CD4-positive, alpha-beta T cell treated with Interleukin-15 for 1 hour (primary cell): ENCODE data around the gene LRP1.
A peak's percentile ranks its signal among the peaks of the same experiment; 100 is the strongest.

Experiments
- DNase-seq: peaks from one replicate; pipeline ENCODE4 v3.0.0-alpha.2; 2020

The LRP1 gene

DNA sequence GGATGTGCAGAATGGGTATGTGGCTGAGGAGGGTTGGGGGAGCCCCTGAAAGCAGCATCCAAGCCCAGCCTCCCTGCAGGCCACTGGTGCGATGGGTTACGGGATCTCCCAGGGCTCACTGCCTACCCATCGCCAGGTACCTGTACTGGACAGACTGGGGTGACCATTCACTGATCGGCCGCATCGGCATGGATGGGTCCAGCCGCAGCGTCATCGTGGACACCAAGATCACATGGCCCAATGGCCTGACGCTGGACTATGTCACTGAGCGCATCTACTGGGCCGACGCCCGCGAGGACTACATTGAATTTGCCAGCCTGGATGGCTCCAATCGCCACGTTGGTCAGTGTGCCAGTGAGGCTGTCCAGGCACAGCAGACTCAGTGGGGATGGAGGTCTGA lies 70.0 kb downstream of the LRP1 start:
- DNase-seq: no peak

DNA sequence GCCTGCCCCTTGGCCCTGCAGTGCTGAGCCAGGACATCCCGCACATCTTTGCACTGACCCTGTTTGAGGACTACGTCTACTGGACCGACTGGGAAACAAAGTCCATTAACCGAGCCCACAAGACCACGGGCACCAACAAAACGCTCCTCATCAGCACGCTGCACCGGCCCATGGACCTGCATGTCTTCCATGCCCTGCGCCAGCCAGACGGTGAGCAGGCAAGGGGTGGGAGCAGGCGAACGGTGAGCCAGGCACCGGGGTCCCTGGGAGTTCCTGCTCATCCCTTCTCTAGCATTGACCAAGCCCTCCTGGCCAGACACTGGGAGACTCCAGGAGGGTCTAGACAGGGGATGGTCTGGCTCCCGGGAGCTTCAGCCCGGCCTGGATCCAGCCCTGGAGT lies 70.9 kb downstream of the LRP1 start:
- no peak for DNase-seq

DNA sequence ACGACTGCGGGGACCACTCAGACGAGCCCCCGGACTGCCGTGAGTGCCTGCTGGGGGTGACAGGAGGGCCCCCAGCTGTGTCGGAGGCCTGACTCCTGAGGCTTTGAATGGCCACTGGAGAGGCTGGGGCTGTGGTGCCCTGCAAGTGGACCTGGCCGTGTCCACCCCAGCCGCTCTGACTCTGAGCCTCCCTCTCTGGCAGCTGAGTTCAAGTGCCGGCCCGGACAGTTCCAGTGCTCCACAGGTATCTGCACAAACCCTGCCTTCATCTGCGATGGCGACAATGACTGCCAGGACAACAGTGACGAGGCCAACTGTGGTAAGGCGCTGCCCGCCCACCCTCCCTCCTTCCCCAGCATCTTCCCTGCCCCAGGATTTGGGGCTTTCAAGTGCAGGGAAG lies 72.2 kb downstream of the LRP1 start:
- DNase-seq: no peak

DNA sequence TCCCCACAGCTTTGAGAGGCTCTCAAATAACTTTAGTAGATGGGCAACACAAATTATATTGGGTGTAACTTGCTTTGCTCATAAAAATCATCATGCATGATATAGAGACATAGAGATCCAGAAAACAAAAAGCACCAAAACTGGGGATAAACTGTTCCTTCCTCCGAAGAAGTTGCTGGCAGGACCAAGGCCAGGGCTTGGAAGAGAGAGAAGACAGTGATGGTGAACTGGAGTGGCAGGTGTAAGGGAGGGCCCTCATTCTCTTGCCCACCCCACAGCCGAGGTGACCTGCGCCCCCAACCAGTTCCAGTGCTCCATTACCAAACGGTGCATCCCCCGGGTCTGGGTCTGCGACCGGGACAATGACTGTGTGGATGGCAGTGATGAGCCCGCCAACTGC lies 72.9 kb downstream of the LRP1 start:
- no peak for DNase-seq

DNA sequence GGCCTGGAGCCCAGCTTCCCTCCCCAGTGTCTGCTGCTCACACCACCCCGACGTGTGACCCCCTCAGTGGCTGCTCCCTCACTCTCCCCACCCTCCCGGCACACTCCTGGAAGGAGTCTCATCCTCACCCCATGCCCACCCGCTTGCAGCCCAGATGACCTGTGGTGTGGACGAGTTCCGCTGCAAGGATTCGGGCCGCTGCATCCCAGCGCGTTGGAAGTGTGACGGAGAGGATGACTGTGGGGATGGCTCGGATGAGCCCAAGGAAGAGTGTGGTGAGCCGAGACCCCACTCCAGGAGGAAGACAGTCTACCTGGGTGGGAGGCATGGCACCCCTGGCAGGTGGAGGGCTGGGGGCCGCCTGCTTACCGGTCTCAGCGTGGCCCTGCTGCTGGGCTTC lies 73.3 kb downstream of the LRP1 start:
- DNase-seq: no peak

DNA sequence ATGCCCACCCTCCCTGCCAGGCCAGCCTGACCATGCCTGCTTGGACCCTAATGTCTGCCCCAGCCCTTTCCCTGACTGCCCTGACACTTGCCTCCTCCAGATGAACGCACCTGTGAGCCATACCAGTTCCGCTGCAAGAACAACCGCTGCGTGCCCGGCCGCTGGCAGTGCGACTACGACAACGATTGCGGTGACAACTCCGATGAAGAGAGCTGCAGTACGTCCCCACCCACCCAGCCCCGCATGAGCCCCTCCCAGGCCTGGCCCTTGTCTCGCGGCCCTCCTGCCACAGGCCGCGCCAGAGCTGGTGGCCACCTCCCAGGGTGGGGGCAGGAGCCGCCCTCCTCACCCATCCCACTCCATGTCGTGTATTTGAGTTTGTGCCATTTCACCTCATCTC lies 74.0 kb downstream of the LRP1 start:
- no peak for DNase-seq

DNA sequence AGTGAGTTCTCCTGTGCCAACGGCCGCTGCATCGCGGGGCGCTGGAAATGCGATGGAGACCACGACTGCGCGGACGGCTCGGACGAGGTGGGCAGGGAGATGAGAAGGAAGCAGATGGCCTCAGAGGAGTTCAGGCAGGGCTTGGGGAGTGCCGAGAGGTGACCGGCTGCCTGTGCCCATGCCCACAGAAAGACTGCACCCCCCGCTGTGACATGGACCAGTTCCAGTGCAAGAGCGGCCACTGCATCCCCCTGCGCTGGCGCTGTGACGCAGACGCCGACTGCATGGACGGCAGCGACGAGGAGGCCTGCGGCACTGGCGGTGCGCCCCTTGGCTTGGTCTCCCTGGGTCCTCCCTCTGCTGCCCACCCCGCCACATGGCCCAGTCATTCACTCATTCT lies 74.9 kb downstream of the LRP1 start:
- DNase-seq: no peak

DNA sequence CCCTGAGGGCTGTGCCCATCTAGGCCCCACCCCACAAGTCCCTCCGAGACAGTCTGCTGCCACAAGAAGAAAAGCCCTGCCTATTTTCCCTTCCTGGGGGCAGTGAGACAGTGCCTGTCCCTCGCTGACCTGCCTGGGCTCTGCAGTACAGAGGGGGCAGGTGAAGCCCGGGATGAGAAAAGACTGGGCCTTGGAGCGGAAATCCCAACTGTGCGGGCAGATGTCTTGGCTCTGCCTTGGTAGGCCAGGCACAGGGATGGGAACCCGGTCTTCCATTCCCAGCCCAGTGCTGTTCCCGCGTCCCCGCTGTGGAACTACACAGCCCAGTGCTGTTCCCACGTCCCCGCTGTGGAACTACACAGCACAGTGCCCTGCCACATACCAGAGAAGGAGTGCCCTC lies 75.5 kb downstream of the LRP1 start:
- no peak for DNase-seq

DNA sequence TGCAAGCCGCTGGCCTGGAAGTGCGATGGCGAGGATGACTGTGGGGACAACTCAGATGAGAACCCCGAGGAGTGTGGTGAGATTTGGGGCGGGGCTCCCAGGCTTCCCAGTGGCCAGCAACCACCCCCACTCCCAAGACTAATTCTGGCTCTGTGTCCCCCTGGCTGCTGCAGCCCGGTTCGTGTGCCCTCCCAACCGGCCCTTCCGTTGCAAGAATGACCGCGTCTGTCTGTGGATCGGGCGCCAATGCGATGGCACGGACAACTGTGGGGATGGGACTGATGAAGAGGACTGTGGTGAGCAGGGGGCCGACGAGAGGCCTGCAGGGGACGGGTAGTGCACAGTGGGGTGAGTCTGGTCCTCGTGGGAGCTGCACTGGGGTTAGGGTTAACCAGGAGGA lies 76.2 kb downstream of the LRP1 start:
- no peak for DNase-seq

DNA sequence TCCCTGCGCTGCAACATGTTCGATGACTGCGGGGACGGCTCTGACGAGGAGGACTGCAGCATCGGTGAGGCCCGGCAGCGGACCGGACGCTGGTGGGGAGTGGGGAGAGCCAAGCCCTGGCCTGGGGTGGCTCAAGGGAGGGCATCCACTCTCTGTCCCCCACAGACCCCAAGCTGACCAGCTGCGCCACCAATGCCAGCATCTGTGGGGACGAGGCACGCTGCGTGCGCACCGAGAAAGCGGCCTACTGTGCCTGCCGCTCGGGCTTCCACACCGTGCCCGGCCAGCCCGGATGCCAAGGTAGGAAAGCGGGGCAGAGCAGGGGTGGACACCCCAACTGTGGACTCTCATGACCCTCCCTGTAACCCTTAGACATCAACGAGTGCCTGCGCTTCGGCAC lies 76.9 kb downstream of the LRP1 start:
- no peak for DNase-seq

DNA sequence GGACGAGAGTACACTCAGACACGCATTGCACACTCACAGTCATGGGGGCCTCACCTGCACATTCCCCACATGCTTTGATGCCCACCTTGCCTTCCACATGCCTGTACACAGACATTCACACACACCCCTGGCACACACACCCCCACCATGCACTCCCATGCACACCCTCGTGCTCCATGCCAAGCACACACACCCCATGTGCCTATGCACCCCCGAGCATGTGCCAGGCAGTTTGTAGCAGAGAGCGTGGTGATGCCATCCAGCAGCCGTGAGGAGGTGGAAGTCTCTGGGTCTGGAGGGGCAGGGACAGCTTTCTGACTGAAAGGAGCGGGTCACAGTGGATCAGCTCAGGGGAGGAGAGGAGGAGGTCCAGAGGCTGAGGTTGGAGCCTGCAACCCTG lies 77.6 kb downstream of the LRP1 start:
- DNase-seq: no peak

DNA sequence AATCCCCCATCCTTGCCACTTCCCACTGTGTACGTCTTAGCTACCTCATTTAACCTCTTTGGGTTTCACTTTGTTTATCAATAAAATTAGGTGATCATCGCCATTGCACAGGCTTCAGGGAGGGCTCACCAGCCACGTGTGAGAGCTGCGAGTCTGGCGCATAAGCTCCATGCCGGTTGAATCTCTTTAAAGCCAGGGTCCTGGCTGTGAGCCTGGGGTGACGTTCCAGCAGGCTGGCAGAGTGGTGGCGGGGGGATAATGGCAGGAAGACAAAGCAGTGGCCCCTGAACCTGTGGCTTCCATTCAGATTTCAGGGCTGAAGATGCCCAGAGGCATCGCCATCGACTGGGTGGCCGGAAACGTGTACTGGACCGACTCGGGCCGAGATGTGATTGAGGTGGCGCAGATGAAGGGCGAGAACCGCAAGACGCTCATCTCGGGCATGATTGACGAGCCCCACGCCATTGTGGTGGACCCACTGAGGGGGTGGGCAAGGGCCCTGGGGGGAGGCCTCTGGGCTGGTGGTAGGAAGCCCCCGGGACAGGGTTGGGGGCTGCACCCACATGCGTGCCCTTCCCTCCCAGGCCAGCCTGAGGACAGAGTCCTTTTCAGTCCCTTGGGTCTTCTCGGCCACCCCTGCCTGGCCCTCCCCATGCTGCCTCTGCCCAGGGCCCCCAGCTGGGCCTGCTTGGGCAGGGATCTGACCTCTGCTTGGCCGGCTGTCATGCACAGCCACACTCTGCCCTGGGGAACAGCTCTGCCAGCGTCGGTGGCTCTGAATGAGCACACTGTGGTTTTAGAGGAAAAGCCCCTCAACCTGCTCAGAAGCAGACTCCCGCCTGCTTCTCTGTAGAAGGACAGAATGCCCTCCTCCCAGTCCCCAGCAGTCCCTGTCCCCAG lies 79.7 kb downstream of the LRP1 start:
- DNase-seq: no peak

DNA sequence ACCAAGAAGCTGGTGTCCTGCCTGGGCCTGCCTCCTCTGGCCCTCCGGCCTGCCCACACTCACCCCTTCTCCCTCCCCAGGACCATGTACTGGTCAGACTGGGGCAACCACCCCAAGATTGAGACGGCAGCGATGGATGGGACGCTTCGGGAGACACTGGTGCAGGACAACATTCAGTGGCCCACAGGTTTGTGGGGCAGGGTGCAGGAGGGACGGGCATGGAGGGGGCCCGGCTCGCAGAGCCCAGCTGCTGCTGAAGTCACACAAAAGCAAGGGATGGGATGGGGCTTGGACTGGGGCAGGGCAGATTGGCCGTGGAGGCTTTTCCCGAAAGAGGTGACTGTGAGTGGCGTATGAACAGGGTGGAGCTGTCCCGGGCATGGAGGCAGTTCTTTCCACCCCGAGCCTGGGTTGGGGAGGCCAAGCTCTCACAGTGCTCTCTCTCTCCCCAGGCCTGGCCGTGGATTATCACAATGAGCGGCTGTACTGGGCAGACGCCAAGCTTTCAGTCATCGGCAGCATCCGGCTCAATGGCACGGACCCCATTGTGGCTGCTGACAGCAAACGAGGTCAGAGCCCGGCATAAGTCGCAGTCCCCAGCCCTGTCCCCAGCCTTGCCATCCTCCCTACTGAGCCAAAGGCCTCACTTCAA lies 80.5 kb downstream of the LRP1 start:
- no peak for DNase-seq

DNA sequence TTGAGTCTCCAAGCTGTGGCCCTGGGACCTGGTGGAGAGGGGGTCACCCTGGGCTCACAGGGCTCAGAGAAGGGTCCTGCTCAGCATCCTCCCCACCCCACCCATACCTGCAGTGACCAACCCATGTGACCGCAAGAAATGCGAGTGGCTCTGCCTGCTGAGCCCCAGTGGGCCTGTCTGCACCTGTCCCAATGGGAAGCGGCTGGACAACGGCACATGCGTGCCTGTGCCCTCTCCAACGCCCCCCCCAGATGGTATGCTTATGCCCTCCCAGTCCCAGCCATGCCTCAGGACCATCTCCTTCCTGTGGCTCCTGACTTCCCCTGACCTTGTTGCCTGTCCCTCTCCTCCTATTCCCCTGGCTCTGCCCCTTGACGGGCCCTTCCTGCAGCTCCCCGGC lies 81.6 kb downstream of the LRP1 start:
- no peak for DNase-seq

DNA sequence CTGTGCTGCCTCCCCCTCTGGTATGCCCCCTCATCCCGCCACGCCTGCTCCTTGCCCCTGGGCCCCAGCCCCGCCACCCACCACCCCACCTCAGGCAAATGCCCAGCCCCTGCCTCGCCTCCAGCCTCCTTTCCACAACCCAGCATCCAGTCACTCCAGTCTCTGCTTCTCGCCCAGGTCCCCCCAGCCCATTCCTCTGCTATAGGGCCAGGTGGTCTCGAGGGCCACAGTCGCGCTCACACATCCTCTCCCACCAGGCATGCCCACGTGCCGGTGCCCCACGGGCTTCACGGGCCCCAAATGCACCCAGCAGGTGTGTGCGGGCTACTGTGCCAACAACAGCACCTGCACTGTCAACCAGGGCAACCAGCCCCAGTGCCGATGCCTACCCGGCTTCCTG lies 82.2 kb downstream of the LRP1 start:
- DNase-seq: no peak

DNA sequence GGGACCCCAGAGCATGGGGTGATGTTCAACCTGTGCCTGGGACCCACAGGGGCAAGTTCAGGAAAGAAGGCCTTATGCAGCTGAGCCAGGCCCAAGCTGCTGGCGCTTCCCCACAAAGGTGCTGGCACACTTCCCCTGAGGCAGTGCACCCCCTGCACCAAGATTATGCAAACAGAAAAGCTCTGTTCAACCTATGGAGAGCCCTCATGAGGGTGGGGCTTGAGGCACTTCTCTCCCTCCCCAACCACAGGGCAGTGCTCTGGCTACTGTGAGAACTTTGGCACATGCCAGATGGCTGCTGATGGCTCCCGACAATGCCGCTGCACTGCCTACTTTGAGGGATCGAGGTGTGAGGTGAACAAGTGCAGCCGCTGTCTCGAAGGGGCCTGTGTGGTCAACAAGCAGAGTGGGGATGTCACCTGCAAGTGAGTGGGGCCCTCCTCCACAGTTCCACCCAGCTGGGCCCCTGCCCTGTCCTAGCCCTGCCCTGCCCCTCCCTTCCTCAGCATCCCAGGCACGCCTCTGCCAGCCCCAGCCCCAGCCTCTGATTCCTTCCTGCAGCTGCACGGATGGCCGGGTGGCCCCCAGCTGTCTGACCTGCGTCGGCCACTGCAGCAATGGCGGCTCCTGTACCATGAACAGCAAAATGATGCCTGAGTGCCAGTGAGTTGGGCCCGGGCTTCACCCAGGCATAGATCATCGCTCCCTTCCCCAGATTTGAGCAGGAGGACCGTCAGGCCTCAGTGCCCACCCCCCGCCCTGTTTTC lies 82.8 kb downstream of the LRP1 start:
- DNase-seq: no peak

DNA sequence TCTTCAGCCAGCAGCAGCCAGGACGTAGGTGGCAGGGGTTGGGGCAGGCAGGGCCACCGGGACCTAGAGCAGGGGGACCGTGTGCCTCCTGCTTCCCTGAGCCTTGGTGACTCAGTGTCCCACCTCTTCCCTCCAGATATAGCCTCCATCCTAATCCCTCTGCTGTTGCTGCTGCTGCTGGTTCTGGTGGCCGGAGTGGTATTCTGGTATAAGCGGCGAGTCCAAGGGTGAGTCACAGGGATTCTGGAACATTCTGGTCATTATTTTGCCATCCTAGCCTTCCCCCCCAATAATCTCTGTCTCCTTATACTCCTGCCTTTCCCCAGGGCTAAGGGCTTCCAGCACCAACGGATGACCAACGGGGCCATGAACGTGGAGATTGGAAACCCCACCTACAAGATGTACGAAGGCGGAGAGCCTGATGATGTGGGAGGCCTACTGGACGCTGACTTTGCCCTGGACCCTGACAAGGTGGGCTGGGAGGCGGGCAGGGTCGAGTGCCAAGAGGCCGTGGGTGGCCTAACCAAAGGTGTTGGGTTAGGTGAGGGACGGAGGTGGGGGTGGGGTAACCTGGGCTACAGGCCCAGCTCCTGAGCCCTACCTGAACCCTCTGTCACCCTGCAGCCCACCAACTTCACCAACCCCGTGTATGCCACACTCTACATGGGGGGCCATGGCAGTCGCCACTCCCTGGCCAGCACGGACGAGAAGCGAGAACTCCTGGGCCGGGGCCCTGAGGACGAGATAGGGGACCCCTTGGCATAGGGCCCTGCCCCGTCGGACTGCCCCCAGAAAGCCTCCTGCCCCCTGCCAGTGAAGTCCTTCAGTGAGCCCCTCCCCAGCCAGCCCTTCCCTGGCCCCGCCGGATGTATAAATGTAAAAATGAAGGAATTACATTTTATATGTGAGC lies 83.8 kb downstream of the LRP1 start:
- DNase-seq: no peak

DNA sequence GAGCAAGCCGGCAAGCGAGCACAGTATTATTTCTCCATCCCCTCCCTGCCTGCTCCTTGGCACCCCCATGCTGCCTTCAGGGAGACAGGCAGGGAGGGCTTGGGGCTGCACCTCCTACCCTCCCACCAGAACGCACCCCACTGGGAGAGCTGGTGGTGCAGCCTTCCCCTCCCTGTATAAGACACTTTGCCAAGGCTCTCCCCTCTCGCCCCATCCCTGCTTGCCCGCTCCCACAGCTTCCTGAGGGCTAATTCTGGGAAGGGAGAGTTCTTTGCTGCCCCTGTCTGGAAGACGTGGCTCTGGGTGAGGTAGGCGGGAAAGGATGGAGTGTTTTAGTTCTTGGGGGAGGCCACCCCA lies 84.4 kb downstream of the LRP1 start:
- DNase-seq: no peak

DNA sequence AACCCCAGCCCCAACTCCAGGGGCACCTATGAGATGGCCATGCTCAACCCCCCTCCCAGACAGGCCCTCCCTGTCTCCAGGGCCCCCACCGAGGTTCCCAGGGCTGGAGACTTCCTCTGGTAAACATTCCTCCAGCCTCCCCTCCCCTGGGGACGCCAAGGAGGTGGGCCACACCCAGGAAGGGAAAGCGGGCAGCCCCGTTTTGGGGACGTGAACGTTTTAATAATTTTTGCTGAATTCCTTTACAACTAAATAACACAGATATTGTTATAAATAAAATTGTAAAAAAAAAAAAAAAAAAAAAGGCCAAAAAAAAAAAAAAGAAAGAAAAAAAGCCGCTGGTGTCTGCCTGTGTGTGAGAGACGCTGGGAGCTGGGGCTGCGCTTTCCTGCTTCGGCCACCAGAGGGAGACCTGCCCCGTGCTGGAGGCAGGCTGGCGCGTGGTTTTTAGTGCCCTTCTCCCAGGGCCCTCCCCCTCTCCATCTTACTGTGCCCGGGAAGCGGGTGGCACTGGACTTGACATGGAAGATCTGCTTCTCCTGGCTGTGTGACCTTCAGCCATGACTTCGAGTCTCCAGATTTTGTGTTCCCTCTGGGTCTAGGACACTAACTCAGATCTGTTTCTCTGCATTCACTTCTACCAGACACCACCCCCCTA lies 84.9 kb downstream of the LRP1 start:
- peak; percentile 83 for DNase-seq

DNA sequence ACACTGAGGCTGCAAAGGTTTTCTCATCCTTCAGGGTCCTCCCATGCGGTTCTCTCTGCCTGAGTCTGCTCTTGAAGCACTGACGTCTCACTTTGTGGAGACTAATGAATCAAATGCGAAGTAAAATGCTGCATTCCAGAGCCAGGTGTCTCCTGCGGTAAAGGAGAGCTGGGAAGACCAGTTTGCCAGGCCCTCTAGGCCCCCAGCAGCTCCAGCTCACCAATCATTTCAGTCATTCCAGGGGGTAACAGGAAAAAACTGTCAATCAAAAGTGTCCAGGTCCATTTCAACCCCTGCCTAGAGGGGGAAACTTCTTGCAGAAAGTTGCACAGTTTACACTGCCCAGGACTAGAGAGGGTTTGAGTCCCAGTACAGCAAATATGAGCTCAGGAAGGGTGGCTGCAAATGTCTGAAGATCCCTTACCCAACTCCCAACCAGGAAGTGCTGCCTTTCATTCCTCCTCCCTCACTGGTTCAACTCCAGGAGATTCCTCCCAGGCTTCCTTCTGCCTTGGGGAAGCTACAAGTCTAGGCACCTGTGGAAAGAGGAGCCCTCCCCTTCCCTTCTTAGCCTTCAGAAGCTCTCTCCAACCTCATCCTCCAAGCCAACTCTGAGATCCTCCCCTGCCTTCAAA lies 85.6 kb downstream of the LRP1 start:
- DNase-seq: no peak

DNA sequence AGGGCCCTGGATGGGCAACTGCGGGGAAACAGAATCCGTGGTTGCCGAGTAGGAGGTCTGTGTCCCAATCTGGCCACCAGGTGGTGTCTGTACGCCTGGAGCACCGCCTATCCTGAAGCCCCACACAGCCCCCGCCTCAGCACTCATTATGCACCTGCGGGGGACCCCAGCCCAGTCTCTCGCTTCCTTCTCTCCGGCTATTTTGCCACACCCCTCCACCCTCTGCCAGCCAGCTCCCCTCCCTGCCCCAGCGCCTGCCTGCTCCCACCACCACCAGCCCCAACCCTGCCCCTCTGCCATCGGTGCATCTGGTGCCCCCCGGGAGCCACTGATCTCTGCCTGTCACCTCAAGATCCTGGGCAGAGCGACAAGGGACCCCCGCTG lies 86.1 kb downstream of the LRP1 start:
- peak; percentile 71 for DNase-seq

DNA sequence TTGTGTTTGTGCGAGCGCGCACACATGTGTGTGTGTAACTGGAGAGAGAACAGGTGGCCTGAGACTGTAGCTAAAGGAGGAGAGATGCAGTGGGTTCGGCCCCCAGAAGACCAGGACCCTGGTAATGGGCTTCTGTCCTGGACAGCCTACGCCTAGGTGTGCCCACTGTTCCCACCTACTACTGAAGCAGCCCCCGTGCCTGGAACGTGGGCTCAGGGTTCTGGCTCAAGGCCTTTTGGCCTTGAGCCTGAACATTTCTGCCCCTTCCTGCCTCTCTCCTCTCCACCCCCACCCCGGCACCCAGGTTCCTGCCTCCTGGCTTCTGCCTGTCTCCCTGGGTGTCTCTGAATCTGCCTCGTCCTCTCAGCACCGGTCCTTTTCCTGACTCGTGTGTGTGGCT lies 86.8 kb downstream of the LRP1 start:
- DNase-seq: no peak
